Measurements from ENCODE around the gene POTEI. TPM values are rescaled to one million over a fixed set of nuclear protein-coding genes. Genes with fewer than 3 reads are reported as not detected.

POTEI gene
- total and polyA plus RNA-seq, 4 donors: 0.02 to 4.0 (median 0.16) TPM

Small RNA genes within 50 kb of the gene (small RNA-seq; reads per million reads assigned to genes)
- gene RF00017 (ENCODE audit: low replicate concordance) (not detected), gene RNU6-473P (ENCODE audit: low replicate concordance) (not detected)

Other genes with a start within 250 kb of the POTEI start
- gene IMP4, start 166.4 kb downstream of the POTEI start, total RNA-seq: 10 to 100 TPM; 40.4 to 88.5 TPM
- 100 to 1,000 TPM in 1 of 2 donors, 10 to 100 TPM in 1; 83.9 to 113 TPM for gene IMP4, start 166.4 kb downstream of the POTEI start, polyA plus RNA-seq
- 10 to 100 TPM; 29.2 to 88.3 TPM for gene PTPN18, start 153.3 kb downstream of the POTEI start, total RNA-seq
- gene PTPN18, start 153.3 kb downstream of the POTEI start, polyA plus RNA-seq: 10 to 100 TPM; 52.5 to 67.0 TPM
- gene CFC1B, start 11.9 kb upstream of the POTEI start, total RNA-seq: under 1 TPM in 1 of 2 donors, not detected in 1; 0.18 TPM
- not detected for gene CFC1B, start 11.9 kb upstream of the POTEI start, polyA plus RNA-seq
- gene CFC1, start 90.2 kb upstream of the POTEI start, total RNA-seq: 1 to 10 TPM in 1 of 2 donors, not detected in 1; 9.1 TPM
- 1 to 10 TPM in 1 of 2 donors, under 1 TPM in 1; 0.19 to 1.3 TPM for gene CFC1, start 90.2 kb upstream of the POTEI start, polyA plus RNA-seq
- gene POTEJ, start 102.1 kb upstream of the POTEI start, total RNA-seq: 1 to 10 TPM in 1 of 2 donors, under 1 TPM in 1; 0.09 to 1.8 TPM
- gene POTEJ, start 102.1 kb upstream of the POTEI start, polyA plus RNA-seq: not detected
- not detected for gene GPR148, start 219.7 kb upstream of the POTEI start, total RNA-seq
- gene GPR148, start 219.7 kb upstream of the POTEI start, polyA plus RNA-seq: not detected
- under 1 TPM; 0.09 to 0.74 TPM for gene AMER3, start 246.2 kb upstream of the POTEI start, total RNA-seq
- not detected for gene AMER3, start 246.2 kb upstream of the POTEI start, polyA plus RNA-seq

All from lung (tissue), 5 donors.